A204.1 (cell line): ENCODE measurements around the gene EMX1.

Source experiments
- FAIRE-seq: peaks from 2 replicates; lab custom pipeline; 2012; peaks lifted over from hg19 to GRCh38; lab: Jason Lieb, UNC

Gene EMX1

DNA sequence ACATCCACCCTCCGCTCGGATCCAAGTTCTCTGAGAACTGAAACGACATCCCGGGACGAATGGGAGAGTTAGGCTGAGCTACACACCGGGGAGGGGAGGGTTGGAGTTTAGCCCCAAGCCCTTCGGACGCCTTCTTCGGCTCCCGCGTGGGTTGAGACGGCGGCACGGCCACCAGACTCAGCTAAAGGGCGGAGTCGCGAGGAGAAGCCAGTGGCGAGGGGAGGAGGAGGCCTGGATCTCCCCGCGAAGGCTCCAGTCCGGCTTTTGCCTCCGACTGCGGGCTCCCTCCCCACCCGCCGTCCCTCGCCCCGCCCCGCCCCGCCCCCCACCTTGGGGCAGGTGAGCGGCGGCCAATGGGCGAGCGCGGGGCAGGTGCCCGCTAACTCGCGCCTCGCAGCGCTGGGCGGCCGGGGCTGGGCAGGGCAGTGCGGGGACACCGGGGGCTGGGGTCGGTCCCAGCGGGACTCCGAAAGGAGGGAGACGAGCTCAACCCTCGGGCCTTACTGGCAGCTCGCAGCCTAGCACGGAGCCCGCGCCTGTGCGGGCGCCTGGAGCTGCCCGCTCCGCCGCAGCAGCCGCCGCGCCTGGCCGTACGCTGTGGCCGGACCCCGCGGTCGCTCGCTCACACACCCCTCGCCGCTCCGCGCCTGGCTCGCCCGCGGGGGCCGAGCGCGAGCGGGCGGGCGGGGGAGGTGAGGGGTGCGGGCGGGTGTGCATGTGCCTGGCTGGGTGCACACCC is at the start of gene EMX1:
EMX1 (plus strand) TSS at position 382 of the 739 bp plus-strand sequence; CDS start at position 716, 334 bp downstream.
- FAIRE-seq: no peak

DNA sequence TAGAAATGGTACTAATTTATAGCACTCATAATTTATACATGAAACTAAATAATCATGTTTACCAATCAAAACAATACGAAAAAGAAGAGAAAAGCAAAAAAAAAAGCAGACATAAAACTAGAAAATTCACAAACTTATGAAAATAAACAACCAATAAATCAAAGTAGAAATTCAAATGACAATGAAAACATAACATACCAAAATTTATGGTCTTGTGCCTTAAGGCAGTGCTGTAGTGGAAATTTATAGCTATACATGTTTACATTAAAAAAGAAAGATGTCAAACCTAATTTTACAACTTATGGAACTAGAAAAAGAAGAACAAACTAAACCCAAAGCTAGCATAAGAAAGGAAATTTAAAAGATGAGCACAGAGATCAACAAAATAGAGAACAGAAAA is 46.3 kb upstream of the EMX1 start:
- no peak for FAIRE-seq

DNA sequence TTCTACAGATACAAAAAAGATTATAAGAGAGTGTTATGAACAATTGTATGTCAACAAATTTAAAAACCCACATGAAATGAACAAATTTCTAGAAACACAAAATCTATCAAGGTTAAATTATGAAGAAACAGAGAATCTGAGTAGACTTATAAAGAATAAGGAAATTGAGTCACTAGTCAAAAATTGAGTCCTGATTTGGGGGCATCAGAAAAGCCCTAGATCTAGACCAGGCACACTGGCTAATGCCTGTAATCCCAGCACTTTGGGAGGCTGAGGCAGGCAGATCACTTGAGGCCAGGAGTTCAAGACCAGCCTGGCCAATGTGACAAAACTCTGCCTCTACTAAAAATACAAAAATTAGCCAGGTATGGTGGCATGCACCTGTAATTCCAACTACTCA is 45.4 kb upstream of the EMX1 start:
- FAIRE-seq: no peak

DNA sequence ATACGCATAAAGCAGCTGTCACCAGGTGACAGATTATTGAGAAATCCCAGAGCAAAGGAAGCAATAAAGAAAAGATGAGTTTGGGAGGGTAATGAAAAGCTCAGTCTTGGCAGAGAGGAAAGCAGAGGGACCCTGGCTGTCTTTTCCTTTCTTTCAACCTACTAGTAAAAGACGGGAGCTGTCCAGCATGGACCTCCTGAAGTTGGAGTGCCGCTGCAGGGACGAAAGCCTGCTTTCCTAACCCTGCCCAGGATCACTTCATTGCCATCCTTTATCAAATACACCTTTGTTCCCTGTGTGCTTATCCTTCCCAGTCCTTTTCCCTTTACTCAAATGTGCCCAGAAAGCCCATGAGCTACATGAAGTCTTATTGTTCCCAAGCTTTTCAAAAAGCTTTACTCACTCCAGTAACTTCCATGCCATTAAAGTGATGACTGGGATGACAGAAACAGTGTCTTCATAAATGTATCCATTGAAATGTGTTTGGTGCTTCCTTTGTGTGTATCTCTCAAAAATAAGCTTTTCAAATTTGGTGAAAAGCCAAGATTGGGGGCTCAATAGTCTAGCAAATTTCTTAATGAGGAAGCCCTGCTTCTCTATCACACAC is 33.9 kb upstream of the EMX1 start:
- no peak for FAIRE-seq

DNA sequence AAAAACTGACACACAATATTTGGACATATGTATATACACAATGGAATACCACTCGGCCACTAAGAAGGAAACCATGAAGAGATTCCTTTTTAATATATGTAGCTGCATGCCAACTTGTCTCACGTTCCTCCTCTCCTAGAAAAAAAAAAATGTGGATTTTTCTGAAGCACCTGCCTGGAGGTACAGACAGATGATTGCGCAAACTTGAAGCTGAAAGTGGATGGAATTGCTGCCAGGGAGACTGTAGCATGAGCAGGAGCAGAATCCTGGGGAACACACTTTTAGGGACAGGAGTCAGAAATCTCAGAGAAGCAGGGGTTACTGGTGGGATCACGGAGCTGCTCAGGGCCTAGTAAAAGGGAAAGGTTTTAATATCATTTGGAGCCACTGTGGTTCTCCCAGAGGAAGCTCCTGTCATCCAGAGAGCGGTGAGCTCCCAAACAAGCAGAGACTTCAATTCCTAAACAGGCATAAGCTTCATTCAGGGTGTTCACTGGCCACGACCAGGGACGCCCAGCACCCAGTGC is 30.8 kb upstream of the EMX1 start:
- no peak for FAIRE-seq

DNA sequence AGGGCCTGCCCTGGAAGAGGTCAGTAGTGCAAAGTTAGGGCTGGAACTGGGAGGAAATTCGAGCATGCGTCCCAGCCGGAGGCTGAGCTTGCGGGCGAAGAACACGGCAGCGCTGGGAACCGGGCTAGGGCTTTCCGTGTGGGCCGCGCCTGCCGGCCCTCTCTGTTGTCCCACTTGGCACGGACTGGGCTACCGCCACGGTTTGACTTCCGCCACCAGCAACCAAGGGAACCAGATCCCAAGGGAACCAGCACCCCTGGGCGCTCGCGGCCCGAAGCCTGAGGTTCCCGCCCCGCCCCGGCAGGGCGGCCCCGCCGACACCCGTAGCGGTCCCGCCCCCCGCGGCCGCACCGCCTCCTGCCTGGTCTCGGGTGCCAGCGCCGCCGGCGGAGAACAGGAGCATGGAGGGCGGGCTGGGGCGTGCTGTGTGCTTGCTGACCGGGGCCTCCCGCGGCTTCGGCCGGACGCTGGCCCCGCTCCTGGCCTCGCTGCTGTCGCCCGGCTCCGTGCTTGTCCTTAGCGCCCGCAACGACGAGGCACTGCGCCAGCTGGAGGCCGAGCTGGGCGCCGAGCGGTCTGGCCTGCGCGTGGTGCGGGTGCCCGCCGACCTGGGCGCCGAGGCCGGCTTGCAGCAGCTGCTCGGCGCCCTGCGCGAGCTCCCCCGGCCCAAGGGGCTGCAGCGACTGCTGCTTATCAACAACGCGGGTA is 30.1 kb upstream of the EMX1 start, which contains the start of gene SPR:
SPR (plus strand) TSS at position 377 of the 708 bp plus-strand sequence; CDS start at position 402, 25 bp downstream.
- FAIRE-seq: no peak

DNA sequence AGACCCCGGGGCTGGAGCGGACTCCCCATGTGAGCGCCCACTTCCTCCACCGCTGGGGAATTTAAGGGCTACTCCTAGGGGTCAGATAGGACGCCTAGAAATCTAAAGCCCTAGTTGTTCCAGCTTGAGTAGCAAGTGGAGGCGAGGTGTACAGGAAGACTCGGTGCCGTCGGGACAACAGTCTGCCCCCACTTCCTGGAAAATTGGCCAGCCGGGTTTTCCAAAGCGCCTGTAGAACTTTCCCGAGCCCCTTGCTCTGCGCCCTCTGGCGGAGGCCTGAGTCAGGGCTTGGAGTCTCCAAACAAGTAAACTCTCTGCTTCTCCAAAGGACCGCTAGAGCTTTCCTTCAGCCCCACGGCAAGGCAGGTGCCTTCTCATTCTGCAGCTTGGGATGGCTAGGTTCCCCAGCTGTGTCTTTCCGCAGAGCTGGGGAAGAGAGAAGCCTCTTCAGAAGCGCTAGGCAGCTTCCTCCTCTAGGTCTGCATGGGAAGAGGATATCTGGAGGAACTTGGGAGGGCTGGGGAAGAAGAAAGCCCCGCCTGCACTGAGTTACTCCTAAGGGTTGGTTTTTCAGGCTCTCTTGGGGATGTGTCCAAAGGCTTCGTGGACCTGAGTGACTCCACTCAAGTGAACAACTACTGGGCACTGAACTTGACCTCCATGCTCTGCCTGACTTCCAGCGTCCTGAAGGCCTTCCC is 29.4 kb upstream of the EMX1 start:
- FAIRE-seq: no peak

DNA sequence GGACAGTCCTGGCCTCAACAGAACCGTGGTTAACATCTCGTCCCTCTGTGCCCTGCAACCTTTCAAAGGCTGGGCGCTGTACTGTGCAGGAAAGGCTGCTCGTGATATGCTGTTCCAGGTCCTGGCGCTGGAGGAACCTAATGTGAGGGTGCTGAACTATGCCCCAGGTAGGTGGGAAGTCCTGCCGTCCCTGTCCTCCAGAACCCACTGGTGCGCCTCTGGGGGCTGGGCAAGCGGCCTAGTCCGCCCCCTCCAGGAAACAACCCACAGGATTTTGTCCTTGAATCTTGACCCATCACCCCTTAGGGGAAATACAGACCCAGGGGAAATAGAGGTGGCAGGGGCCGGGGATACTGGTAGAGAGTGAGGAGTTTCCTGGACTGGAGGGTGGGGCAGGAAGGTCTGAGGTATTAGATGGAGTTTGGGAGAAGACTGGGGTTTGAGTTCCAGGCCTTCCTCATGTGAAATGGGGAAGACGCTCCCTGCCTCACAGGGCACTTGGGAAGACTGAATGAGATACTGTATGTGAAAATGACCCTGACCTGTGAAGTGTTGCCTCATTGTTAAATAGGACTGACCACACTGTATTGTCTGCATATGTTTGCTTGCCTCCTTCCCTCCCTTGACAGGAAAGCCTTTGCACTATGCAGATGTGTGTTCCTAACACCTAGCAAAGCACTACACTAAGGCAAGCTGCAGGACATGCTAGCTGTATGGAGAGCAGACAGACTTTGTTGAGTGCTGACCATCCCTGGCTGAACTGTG is 28.7 kb upstream of the EMX1 start:
- FAIRE-seq: no peak

DNA sequence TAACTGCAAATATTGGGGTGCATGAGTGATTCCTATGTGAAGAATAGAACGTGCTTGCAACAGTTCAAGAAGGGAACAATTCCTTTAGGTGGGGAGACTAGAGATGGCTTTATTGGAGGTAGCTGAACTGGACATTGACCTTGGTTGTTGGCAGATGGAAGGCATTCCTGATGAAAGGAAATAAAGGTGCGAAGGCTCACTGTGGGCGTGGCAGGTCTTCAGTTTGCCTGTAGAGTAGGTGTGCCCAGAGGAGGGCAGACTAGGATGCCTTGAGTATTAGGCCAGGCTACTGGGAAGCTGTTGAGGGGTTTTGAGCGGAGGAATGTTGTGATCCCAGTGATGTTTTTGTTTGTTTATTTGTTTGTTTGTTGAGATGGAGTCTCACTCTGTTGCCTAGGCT is 27.3 kb upstream of the EMX1 start:
- no peak for FAIRE-seq

DNA sequence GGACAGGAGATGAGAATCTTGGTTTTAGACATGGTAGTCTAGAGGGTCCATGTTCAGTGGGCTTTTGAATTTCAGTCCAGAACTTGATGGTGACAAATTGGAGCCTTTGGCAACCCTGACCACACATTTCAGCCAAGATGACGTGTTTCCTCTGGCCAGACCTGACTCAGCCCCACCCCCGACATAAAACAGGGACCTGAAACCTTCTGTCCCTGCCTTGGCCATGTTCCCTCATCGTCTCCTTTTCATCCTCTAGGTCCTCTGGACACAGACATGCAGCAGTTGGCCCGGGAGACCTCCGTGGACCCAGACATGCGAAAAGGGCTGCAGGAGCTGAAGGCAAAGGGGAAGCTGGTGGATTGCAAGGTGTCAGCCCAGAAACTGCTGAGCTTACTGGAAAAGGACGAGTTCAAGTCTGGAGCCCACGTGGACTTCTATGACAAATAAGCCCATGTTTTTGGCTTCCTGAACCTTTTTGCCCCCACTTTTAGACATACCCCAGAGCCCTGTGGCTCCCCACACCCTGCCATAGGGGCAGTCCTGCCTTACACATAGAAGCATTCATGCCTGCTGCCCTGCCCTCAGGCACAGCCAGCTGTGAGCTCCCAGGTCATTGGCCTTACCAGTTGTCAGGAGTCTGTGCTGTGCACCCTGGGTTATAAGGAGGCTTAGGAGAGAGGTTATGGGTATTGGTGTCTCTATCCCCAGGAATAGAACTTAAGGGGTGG is 26.1 kb upstream of the EMX1 start:
- FAIRE-seq: no peak

DNA sequence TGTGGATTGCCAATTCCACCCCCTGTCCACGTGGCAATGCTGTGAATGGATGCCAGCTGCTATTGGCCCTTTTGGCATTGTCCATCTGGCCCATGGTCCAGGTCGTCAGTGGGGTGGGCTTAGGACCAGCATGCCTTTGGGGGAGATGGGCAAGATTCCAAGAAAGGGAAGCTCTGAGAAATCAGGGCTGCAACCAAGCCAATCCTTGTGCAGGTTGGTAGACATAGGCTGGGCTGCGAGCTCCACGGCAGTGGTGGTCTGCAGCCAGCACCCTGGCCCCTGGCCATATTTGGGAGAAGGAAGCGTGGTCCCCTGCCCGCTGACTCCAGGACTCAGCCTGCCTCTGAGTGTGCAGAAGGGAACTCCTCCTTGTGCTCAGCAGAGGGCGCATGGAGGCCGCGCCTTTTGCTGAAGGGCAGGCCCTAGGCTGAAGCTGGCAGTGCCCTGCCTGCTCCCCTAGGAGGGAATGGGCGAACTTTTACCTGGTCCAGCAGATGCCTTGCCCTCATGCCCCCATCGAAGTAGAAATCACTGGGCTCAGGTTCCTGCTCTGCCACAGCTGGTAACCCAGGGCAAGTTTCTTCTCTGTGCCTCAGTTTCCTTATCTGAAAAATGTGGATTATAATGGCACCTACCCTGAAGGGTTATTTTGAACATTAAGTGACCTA is 24.7 kb upstream of the EMX1 start:
- no peak for FAIRE-seq

DNA sequence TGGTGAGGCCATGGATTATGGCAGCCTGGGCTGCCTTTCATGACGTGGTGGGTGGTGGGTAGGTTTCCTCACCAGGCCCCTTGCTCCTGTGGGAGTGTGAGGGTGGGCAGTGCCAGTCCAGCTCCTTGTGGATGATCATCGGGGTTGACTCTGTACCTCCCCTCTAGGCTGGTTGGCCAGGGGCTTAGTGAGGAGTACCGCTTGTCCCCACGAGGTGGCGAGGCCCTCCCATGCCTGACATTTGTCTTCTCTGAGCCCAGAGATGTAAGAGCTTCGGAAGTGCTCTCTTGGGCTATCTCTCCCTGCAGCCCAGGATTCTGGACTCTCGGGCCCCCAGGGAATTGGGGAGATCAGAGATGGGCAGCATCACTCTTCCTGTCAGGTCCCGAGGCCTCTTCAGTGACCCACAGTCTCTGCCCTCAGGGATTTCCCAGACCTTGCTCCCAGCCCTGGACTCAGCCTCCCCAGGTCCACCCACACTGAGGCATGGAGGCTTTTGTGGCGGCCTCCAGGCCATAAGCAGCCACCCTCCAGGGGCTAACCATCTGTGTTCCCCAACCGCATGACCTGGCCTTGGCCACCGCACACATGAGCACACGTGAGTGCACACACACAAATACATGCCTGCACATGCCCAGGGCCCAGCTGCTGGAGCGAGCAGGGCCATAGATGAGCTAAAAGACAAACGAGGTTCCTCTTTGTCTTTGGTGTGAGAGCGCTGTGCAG is 23.6 kb upstream of the EMX1 start:
- FAIRE-seq: no peak

DNA sequence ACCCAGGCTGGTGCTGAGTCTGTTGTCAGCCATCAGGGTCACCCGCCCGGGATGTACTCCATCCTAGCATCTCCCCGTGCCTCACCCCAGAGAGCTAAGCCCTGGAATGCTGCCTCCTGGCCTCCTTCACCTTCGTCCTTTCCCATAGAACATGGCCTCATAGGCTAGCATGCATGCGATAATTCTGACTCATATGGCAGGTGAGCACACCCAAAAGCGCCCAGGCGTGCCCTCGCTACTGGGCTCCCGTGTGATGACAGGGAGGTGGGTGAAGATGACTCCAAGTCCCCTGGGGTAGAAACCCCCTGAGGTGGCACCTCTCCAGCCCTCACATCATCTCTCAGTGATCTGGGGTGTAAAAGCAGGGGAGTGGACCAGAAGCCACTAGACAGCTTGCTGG is 22.8 kb upstream of the EMX1 start:
- no peak for FAIRE-seq

DNA sequence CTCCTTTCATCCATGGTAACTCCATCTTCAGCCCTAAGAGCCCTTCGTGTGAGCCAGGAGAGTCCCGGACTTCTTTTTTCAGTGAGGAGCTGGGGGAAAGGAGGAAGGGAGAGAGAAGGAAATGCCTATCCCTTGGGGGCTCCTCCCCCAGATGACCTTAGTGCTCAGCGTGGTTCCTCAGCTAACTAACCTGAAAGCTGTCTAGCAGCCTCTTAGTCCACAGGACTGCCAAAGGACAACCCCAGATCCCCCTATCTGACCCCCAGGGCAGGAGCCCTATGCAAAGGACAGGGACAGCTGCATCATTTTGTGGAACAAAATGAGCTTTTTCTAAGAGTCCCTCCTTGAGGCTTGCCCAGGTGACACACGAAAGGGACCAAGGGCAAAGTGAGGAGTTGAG is 22.2 kb upstream of the EMX1 start:
- FAIRE-seq: no peak

DNA sequence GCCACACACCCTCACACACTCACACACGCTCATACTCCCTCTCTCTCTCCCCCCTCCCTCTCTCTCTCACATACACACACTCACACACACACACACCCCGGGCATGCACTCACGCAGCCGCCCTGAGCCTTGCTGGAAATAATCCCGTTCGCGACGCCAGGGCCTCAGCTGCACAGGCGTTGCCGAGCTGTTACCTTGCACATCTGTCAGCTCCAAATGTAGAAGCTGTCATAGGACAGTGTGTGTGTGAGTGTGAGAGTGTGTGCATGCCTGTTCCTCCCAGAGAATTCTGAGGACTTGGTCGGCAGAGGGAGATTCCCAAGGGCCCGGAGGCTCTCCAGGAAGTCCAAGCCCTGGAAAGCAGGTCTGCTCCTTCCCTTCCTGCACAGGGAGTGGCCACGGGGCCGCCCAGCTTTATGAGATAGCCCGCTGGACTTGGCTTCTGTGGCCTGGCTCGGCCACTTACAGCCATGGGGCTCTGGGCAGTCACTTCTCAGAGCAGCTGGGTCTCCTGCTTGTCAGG is 21.5 kb upstream of the EMX1 start:
- no peak for FAIRE-seq

DNA sequence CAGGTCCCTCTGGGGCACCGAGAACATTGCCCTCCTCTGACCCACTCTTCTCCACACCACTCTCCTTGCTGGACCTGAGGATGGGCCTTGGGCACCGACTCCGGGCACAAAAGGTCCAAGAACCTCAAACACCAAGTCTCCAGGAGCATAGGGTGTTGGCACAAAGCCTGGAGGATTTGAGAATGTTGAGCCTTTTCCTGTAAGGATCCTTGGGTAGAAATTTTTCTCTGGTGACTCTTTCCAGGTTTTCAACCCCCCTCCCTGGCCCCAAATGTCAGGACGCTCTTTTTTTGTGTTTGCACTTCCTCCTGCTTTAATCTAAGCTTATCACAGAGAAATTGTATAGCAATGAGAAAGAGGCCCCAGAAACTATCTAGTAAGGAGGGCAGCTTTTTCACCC is 20.9 kb upstream of the EMX1 start:
- no peak for FAIRE-seq

DNA sequence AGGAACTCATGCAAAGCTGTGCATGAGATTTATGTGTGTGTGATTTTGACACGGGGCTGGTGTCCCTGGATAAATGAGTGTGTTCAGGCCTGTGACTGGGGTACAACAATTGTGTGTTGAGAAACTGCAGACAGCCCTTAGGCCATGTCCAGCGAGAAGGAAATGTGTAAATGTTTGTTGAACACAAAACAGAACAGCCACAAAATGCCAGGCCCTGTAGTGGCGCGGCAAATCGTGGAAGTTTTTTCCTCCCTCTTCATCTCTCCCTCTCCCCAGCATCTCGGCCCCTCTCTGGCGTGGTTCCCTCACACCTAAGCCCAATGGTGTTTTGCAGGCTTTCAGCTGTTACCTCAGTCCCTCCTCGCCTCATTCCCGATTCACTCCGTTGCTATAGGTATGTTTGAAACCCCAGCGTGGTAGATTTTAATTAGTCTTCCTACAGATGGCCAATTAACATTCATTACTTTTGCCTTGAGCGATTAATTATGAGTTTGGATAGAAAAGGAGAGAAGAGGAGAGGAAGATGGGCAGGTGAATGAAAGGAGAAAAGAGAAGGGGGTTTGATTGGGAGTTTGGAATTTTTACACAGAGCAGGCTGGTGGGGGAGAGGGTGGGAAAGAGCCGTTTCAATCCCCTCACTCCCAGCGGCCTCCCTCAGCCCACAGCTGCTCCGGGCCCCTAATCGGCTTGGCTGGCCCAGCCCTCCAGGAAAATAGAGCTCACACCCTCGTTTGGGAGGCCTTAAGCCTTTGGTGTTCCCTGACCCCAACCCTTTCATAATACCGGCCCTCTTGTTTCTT is 19.3 kb upstream of the EMX1 start:
- FAIRE-seq: no peak

DNA sequence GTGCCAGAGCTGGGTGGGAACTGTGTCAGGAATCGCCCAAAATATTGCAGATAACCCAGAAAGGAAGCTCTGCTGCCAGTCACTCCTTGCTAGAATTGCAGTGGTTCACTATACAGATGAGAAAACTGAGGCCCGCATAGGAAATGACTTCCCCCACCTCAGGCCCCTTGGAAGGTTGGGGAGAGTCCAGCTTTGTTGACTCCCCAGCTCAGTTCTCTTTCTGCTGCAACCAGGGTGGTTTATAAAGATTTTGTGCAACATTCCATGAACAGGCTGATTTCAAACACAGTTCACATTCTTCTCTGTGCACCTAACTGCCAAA is 18.8 kb upstream of the EMX1 start:
- no peak for FAIRE-seq
